ENCODE results near the gene GATC. TPM values are rescaled to one million over a fixed set of nuclear protein-coding genes. Genes with fewer than 3 reads are reported as not detected.

GATC gene
- total RNA-seq, 1 experiment from 2014 or later, result 30.9 TPM

DNA sequence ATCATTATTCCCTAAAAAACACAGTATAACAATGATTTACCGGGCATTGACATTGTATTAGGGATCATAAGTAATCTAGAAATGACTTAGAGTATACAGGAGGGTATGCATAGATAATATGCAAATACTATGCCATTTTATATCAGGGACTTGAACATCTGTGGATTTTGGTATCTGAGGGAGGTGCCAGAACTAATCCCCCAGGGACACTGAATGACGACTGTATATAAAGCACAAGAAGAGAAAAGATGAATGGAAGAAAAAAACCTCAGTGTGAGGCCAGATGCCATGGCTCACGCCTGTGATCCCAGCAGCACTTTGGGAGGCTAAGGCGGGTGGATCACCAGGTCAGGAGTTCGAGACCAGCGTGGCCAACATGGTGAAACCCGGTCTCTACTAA is 33.8 kb upstream of the GATC start:
- no peak overlapping the region for H3K27ac Mint-ChIP-seq (ENCODE audit: unreplicated experiment)
- no peaks in the 10 kb centered on the region for H3K4me1 ChIP-seq
- H3K27me3 ChIP-seq (replicated peaks; ENCODE audit: control insufficient read depth, insufficient read depth, low read length), result no peaks in the 10 kb centered on the region
- intact Hi-C loops (cut with micrococcal nuclease; ENCODE audit: unreplicated experiment), result no loop called here
- CTCF ChIA-PET, result no interaction called here
- no peak for TF ChIP-seq CTCF (IDR thresholded peaks at IDR 0.05; ENCODE audit: insufficient read depth in 1 of 2, low read depth in 1 of 2, low read length in 1 of 2, severe bottlenecking in 1 of 2, unreplicated experiment in 1 of 2)
- H3K4me3 ChIP-seq (ENCODE audit: low read depth, low read length), result no peak overlapping the region
- H3K9me3 Mint-ChIP-seq (ENCODE audit: unreplicated experiment), result no peaks in the 10 kb centered on the region
- POLR2A ChIA-PET, result interaction anchor here (1.0 kb wide), 1 partner anchor 25 kb away, joined by 3 read pairs; no protein-coding TSS in a partner anchor
- no peaks in the 10 kb centered on the region for H3K4me1 Mint-ChIP-seq (ENCODE audit: low read depth, unreplicated experiment)
- no peak for DNase-seq
- peaks cover 8% of the 10 kb centered on the region for H3K36me3 Mint-ChIP-seq (ENCODE audit: insufficient read depth, unreplicated experiment)
- H3K36me3 ChIP-seq (ENCODE audit: control insufficient read depth, insufficient read depth, low read length), result no peaks in the 10 kb centered on the region
- H3K9me3 ChIP-seq, result no peaks in the 10 kb centered on the region
- no peak overlapping the region for H3K4me3 Mint-ChIP-seq (ENCODE audit: unreplicated experiment)
- no TSS peak for BruUV-seq (replicated peaks)
- H3K27me3 Mint-ChIP-seq (ENCODE audit: insufficient read depth, unreplicated experiment), result no peaks in the 10 kb centered on the region

- no peaks in the 10 kb centered on the region for H3K4me1 ChIP-seq
- POLR2A ChIA-PET, result no interaction called here
- H3K4me3 Mint-ChIP-seq (ENCODE audit: unreplicated experiment), result no peak overlapping the region
Measured at GRCh38 chr12:120413901-120414695, 32.1 kb upstream of the GATC start.

More at GRCh38 chr12:120413901-120414695, 32.1 kb upstream of the GATC start:
- intact Hi-C loops (cut with micrococcal nuclease; ENCODE audit: unreplicated experiment), result no loop called here
- CTCF ChIA-PET, result no interaction called here
- H3K27me3 Mint-ChIP-seq (ENCODE audit: insufficient read depth, unreplicated experiment), result no peaks in the 10 kb centered on the region
- no peak overlapping the region for H3K4me3 ChIP-seq (ENCODE audit: low read depth, low read length)
- no peaks in the 10 kb centered on the region for H3K9me3 ChIP-seq
- H3K4me1 Mint-ChIP-seq (ENCODE audit: low read depth, unreplicated experiment), result no peaks in the 10 kb centered on the region
- no peaks in the 10 kb centered on the region for H3K36me3 ChIP-seq (ENCODE audit: control insufficient read depth, insufficient read depth, low read length)
- no peaks in the 10 kb centered on the region for H3K27me3 ChIP-seq (replicated peaks; ENCODE audit: control insufficient read depth, insufficient read depth, low read length)
- DNase-seq, result no peak
- no TSS peak for BruUV-seq (replicated peaks)
- TF ChIP-seq CTCF (IDR thresholded peaks at IDR 0.05; ENCODE audit: insufficient read depth in 1 of 2, low read depth in 1 of 2, low read length in 1 of 2, severe bottlenecking in 1 of 2, unreplicated experiment in 1 of 2), result no peak
- H3K9me3 Mint-ChIP-seq (ENCODE audit: unreplicated experiment), result no peaks in the 10 kb centered on the region
- H3K27ac Mint-ChIP-seq (ENCODE audit: unreplicated experiment), result no peak overlapping the region
- H3K36me3 Mint-ChIP-seq (ENCODE audit: insufficient read depth, unreplicated experiment), result peaks cover 8% of the 10 kb centered on the region

Measured in Caco-2 (cell line).